Activated T-cell treated with anti-CD3 and anti-CD28 coated beads, Interleukin-2, amount 50 U/mL, for 72 hours (primary cell): ENCODE measurements around the gene COL15A1. TPM values are rescaled to one million over a fixed set of nuclear protein-coding genes. Genes with fewer than 3 reads are reported as not detected.
A peak's percentile ranks its signal among the peaks of the same experiment; 100 is the strongest.

Experiments
- ATAC-seq, 2 donors: fragments of 150-1000 bp; cut with Tn5 transposase; replicated peaks in 1 of 2; 2 replicates each; pipeline ENCODE4 v1.10.0; 2021; ENCODE audit warnings: moderate library complexity in 2 of 2, mild to moderate bottlenecking in 1 of 2
- DNase-seq, 2 donors: peaks; one replicate each; pipeline ENCODE4 v3.0.0; 2021 to 2022; ENCODE audit warnings: mixed read lengths in 1 of 2
- H3K27ac Mint-ChIP-seq: one replicate; pipeline ENCODE4 v1.8.0; 2022; ENCODE audit warnings: mild to moderate bottlenecking, moderate library complexity, mixed read lengths
- H3K27me3 Mint-ChIP-seq: one replicate; pipeline ENCODE4 v1.8.0; 2022; ENCODE audit warnings: low read depth, mixed read lengths
- H3K36me3 Mint-ChIP-seq, 2 donors: one replicate each; pipeline ENCODE4 v1.8.0; 2022; ENCODE audit warnings: mixed read lengths in 2 of 2, mild to moderate bottlenecking in 1 of 2; ENCODE audit not compliant: insufficient read depth in 2 of 2
- H3K4me1 Mint-ChIP-seq: one replicate; pipeline ENCODE4 v1.8.0; 2022; ENCODE audit warnings: low read depth, mixed read lengths
- H3K4me3 Mint-ChIP-seq, 2 donors: one replicate each; pipeline ENCODE4 v1.8.0; 2022; ENCODE audit warnings: mild to moderate bottlenecking in 2 of 2, mixed read lengths in 2 of 2, moderate library complexity in 2 of 2
- H3K9me3 Mint-ChIP-seq, 2 donors: one replicate each; pipeline ENCODE4 v1.8.0; 2022; ENCODE audit warnings: mixed read lengths in 2 of 2
- total RNA-seq, 2 donors: library from RNA; stranded (reverse); gene quantifications; one replicate each; pipeline ENCODE4 v1.2.3, GENCODE V29; 2022

COL15A1 gene
- total RNA-seq, 2 donors from 2014 or later: 0.19 to 0.30 TPM

GRCh38 chr9:99112750-99113413, 169.2 kb downstream of the COL15A1 start:
- H3K9me3 Mint-ChIP-seq: no peaks in the 10 kb centered on the region
- peaks cover 76% of the 10 kb centered on the region for H3K4me1 Mint-ChIP-seq
- no peaks in the 10 kb centered on the region for H3K36me3 Mint-ChIP-seq
- H3K27ac Mint-ChIP-seq: peak overlapping the region; percentile 91
- peak overlapping the region; percentile 77 to 89 for H3K4me3 Mint-ChIP-seq
- ATAC-seq: peak; percentile 70 to 86
- H3K27me3 Mint-ChIP-seq: no peaks in the 10 kb centered on the region
- peak in 1 of 2 donors; percentile 35 for DNase-seq

GRCh38 chr9:99113414-99114048, 169.8 kb downstream of the COL15A1 start:
- Mint-ChIP-seq H3K36me3 (no peaks in the 10 kb centered on the region), H3K4me3 (peak overlapping the region; percentile 77 to 89), H3K9me3 (no peaks in the 10 kb centered on the region), H3K27me3 (no peaks in the 10 kb centered on the region), H3K4me1 (peaks cover 74% of the 10 kb centered on the region), H3K27ac (peak overlapping the region; percentile 91)
- DNase-seq: no peak
- ATAC-seq: peak in 1 of 2 donors; percentile 52

GRCh38 chr9:99114049-99114440, 170.3 kb downstream of the COL15A1 start:
- H3K27me3 Mint-ChIP-seq: no peaks in the 10 kb centered on the region
- H3K4me3 Mint-ChIP-seq: peak overlapping the region; percentile 11
- DNase-seq (no peak), ATAC-seq (no peak)
- no peaks in the 10 kb centered on the region for H3K9me3 Mint-ChIP-seq
- H3K27ac Mint-ChIP-seq: no peak overlapping the region
- peaks cover 3 to 4% of the 10 kb centered on the region in 2 donors for H3K36me3 Mint-ChIP-seq
- H3K4me1 Mint-ChIP-seq: peaks cover 74% of the 10 kb centered on the region

GRCh38 chr9:99114846-99115500, 171.3 kb downstream of the COL15A1 start:
- no peaks in the 10 kb centered on the region for H3K27me3 Mint-ChIP-seq
- H3K27ac Mint-ChIP-seq: no peak overlapping the region
- H3K4me3 Mint-ChIP-seq: no peak overlapping the region
- H3K9me3 Mint-ChIP-seq: no peaks in the 10 kb centered on the region
- no peak for ATAC-seq
- no peak for DNase-seq
- H3K36me3 Mint-ChIP-seq: peaks cover 3 to 4% of the 10 kb centered on the region in 2 donors
- H3K4me1 Mint-ChIP-seq: peaks cover 74% of the 10 kb centered on the region

GRCh38 chr9:99116003-99116411, 172.3 kb downstream of the COL15A1 start:
- Mint-ChIP-seq H3K9me3 (no peaks in the 10 kb centered on the region), H3K27ac (no peak overlapping the region), H3K27me3 (no peaks in the 10 kb centered on the region), H3K4me1 (peaks cover 77% of the 10 kb centered on the region), H3K36me3 (peaks cover 3 to 4% of the 10 kb centered on the region in 2 donors), H3K4me3 (no peak overlapping the region)
- no peak for DNase-seq
- ATAC-seq: no peak

GRCh38 chr9:99118782-99119466, 175.2 kb downstream of the COL15A1 start:
- H3K9me3 Mint-ChIP-seq: no peaks in the 10 kb centered on the region
- no peaks in the 10 kb centered on the region for H3K27me3 Mint-ChIP-seq
- ATAC-seq (peak; percentile 99 to 100), DNase-seq (peak; percentile 64 to 67)
- peaks cover 3 to 4% of the 10 kb centered on the region in 2 donors for H3K36me3 Mint-ChIP-seq
- peaks cover 79% of the 10 kb centered on the region for H3K4me1 Mint-ChIP-seq
- H3K4me3 Mint-ChIP-seq: peak overlapping the region; percentile 79 to 89
- peak overlapping the region; percentile 81 for H3K27ac Mint-ChIP-seq

GRCh38 chr9:99119976-99120655, 176.4 kb downstream of the COL15A1 start:
- H3K4me3 Mint-ChIP-seq: peak overlapping the region in 1 of 2 donors; percentile 89

More at GRCh38 chr9:99119976-99120655, 176.4 kb downstream of the COL15A1 start:
- H3K27ac Mint-ChIP-seq: peak overlapping the region; percentile 35
- no peak for DNase-seq
- peaks cover 4 to 5% of the 10 kb centered on the region in 2 donors for H3K36me3 Mint-ChIP-seq
- H3K9me3 Mint-ChIP-seq: no peaks in the 10 kb centered on the region
- H3K4me1 Mint-ChIP-seq: peaks cover 79% of the 10 kb centered on the region
- ATAC-seq: no peak
- no peaks in the 10 kb centered on the region for H3K27me3 Mint-ChIP-seq

Other genes starting within 250 kb of the COL15A1 start
- gene GABBR2, start 235.0 kb upstream of the COL15A1 start, total RNA-seq: not detected
- 10 to 100 TPM; 14.9 to 25.0 TPM for gene ANKS6, start 147.4 kb upstream of the COL15A1 start, total RNA-seq
- gene GALNT12, start 136.2 kb upstream of the COL15A1 start, total RNA-seq: 10 to 100 TPM in 1 of 2 donors, 1 to 10 TPM in 1; 6.6 to 11.2 TPM
- 10 to 100 TPM; 31.0 to 33.5 TPM for gene TGFBR1, start 161.2 kb downstream of the COL15A1 start, total RNA-seq